ENCODE results near the gene RNASEH2A. TPM values are rescaled to one million over a fixed set of nuclear protein-coding genes. Genes with fewer than 3 reads are reported as not detected.

Gene RNASEH2A
- total and polyA plus RNA-seq, 2 of the 13 experiments (the other 11 are each of a cell fraction or from before 2014, with no cell fraction given): 25.1 to 35.8 TPM

DNA sequence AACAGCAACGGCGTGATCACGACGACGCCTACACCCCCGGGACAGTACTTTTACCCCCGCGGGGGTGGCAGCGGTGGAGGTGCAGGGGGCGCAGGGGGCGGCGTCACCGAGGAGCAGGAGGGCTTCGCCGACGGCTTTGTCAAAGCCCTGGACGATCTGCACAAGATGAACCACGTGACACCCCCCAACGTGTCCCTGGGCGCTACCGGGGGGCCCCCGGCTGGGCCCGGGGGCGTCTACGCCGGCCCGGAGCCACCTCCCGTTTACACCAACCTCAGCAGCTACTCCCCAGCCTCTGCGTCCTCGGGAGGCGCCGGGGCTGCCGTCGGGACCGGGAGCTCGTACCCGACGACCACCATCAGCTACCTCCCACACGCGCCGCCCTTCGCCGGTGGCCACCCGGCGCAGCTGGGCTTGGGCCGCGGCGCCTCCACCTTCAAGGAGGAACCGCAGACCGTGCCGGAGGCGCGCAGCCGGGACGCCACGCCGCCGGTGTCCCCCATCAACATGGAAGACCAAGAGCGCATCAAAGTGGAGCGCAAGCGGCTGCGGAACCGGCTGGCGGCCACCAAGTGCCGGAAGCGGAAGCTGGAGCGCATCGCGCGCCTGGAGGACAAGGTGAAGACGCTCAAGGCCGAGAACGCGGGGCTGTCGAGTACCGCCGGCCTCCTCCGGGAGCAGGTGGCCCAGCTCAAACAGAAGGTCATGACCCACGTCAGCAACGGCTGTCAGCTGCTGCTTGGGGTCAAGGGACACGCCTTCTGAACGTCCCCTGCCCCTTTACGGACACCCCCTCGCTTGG lies 14.1 kb upstream of the RNASEH2A start (continued):
- TF ChIP-seq, protein P1, sequence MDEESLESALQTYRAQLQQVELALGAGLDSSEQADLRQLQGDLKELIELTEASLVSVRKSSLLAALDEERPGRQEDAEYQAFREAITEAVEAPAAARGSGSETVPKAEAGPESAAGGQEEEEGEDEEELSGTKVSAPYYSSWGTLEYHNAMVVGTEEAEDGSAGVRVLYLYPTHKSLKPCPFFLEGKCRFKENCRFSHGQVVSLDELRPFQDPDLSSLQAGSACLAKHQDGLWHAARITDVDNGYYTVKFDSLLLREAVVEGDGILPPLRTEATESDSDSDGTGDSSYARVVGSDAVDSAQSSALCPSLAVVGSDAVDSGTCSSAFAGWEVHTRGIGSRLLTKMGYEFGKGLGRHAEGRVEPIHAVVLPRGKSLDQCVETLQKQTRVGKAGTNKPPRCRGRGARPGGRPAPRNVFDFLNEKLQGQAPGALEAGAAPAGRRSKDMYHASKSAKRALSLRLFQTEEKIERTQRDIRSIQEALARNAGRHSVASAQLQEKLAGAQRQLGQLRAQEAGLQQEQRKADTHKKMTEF (CRISPR knock-in tag; IDR thresholded peaks at IDR 0.05): peak; percentile 35; the same call in 1 of the 2 replicates
- TF ChIP-seq PHB2 (IDR thresholded peaks at IDR 0.05; ENCODE audit: partially characterized antibody): no peak
- TF ChIP-seq RARA (CRISPR knock-in tag; IDR thresholded peaks at IDR 0.05): peak; percentile 69
- TF ChIP-seq ZNF883 (CRISPR knock-in tag; IDR thresholded peaks at IDR 0.05; ENCODE audit: not compliant biosample characterization): no peak
- 0 out of 2 replicates have a peak, but pooled peaks have one; percentile 49 for TF ChIP-seq FLYWCH1 (CRISPR knock-in tag; IDR thresholded peaks at IDR 0.05)
- TF ChIP-seq, protein P2, sequence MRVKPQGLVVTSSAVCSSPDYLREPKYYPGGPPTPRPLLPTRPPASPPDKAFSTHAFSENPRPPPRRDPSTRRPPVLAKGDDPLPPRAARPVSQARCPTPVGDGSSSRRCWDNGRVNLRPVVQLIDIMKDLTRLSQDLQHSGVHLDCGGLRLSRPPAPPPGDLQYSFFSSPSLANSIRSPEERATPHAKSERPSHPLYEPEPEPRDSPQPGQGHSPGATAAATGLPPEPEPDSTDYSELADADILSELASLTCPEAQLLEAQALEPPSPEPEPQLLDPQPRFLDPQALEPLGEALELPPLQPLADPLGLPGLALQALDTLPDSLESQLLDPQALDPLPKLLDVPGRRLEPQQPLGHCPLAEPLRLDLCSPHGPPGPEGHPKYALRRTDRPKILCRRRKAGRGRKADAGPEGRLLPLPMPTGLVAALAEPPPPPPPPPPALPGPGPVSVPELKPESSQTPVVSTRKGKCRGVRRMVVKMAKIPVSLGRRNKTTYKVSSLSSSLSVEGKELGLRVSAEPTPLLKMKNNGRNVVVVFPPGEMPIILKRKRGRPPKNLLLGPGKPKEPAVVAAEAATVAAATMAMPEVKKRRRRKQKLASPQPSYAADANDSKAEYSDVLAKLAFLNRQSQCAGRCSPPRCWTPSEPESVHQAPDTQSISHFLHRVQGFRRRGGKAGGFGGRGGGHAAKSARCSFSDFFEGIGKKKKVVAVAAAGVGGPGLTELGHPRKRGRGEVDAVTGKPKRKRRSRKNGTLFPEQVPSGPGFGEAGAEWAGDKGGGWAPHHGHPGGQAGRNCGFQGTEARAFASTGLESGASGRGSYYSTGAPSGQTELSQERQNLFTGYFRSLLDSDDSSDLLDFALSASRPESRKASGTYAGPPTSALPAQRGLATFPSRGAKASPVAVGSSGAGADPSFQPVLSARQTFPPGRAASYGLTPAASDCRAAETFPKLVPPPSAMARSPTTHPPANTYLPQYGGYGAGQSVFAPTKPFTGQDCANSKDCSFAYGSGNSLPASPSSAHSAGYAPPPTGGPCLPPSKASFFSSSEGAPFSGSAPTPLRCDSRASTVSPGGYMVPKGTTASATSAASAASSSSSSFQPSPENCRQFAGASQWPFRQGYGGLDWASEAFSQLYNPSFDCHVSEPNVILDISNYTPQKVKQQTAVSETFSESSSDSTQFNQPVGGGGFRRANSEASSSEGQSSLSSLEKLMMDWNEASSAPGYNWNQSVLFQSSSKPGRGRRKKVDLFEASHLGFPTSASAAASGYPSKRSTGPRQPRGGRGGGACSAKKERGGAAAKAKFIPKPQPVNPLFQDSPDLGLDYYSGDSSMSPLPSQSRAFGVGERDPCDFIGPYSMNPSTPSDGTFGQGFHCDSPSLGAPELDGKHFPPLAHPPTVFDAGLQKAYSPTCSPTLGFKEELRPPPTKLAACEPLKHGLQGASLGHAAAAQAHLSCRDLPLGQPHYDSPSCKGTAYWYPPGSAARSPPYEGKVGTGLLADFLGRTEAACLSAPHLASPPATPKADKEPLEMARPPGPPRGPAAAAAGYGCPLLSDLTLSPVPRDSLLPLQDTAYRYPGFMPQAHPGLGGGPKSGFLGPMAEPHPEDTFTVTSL (CRISPR knock-in tag; IDR thresholded peaks at IDR 0.05; ENCODE audit: borderline replicate concordance): no peak
- TF ChIP-seq TSC22D2 (CRISPR knock-in tag; IDR thresholded peaks at IDR 0.05; ENCODE audit: borderline replicate concordance): no peak
- TF ChIP-seq AGO2 (optimal IDR thresholded peaks at IDR 0.05; ENCODE audit: low read depth, low read length): peak; percentile 40
- TF ChIP-seq, protein P3, sequence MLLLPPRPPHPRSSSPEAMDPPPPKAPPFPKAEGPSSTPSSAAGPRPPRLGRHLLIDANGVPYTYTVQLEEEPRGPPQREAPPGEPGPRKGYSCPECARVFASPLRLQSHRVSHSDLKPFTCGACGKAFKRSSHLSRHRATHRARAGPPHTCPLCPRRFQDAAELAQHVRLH (CRISPR knock-in tag; IDR thresholded peaks at IDR 0.05; ENCODE audit: borderline replicate concordance, low read depth): no peak
- TF ChIP-seq, protein P4, sequence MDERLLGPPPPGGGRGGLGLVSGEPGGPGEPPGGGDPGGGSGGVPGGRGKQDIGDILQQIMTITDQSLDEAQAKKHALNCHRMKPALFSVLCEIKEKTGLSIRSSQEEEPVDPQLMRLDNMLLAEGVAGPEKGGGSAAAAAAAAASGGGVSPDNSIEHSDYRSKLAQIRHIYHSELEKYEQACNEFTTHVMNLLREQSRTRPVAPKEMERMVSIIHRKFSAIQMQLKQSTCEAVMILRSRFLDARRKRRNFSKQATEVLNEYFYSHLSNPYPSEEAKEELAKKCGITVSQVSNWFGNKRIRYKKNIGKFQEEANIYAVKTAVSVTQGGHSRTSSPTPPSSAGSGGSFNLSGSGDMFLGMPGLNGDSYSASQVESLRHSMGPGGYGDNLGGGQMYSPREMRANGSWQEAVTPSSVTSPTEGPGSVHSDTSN (CRISPR knock-in tag; IDR thresholded peaks at IDR 0.05): no peak
- TF ChIP-seq MLLT10 (CRISPR knock-in tag; IDR thresholded peaks at IDR 0.05): no peak
- peak; percentile 53; the same call in 1 of the 2 replicates for TF ChIP-seq BORCS8-MEF2B (CRISPR knock-in tag; IDR thresholded peaks at IDR 0.05)
- TF ChIP-seq ZNF160 (CRISPR knock-in tag; IDR thresholded peaks at IDR 0.05): no peak; the same call in 1 of the 2 replicates
- TF ChIP-seq, protein P5, sequence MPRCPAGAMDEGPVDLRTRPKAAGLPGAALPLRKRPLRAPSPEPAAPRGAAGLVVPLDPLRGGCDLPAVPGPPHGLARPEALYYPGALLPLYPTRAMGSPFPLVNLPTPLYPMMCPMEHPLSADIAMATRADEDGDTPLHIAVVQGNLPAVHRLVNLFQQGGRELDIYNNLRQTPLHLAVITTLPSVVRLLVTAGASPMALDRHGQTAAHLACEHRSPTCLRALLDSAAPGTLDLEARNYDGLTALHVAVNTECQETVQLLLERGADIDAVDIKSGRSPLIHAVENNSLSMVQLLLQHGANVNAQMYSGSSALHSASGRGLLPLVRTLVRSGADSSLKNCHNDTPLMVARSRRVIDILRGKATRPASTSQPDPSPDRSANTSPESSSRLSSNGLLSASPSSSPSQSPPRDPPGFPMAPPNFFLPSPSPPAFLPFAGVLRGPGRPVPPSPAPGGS (CRISPR knock-in tag; IDR thresholded peaks at IDR 0.05): no peak
- TF ChIP-seq EED (CRISPR knock-in tag; IDR thresholded peaks at IDR 0.05): peak; percentile 41; the same call in 1 of the 2 replicates
- TF ChIP-seq, protein P6, sequence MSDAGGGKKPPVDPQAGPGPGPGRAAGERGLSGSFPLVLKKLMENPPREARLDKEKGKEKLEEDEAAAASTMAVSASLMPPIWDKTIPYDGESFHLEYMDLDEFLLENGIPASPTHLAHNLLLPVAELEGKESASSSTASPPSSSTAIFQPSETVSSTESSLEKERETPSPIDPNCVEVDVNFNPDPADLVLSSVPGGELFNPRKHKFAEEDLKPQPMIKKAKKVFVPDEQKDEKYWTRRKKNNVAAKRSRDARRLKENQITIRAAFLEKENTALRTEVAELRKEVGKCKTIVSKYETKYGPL (CRISPR knock-in tag; IDR thresholded peaks at IDR 0.05): no peak
- no peak for TF ChIP-seq LCORL (IDR thresholded peaks at IDR 0.05)
- TF ChIP-seq LCORL (CRISPR knock-in tag; IDR thresholded peaks at IDR 0.05): peak; percentile 60; the same call in 1 of the 2 replicates
